NCI-H2196 treated with DMSO at 0.1 percent for 48 hours (cell line): ENCODE data around the gene LRRC45.
"Not testable (repeated sequence)": the region's sequence is repeated elsewhere in the genome, so short reads cannot be mapped to it uniquely, and the experiment has no call there.

Experiments
- DNase-seq: peaks from one replicate; lab custom pipeline; 2025; ENCODE audit not compliant: unreplicated experiment; lab: John Stamatoyannopoulos, UW

Gene LRRC45

DNA sequence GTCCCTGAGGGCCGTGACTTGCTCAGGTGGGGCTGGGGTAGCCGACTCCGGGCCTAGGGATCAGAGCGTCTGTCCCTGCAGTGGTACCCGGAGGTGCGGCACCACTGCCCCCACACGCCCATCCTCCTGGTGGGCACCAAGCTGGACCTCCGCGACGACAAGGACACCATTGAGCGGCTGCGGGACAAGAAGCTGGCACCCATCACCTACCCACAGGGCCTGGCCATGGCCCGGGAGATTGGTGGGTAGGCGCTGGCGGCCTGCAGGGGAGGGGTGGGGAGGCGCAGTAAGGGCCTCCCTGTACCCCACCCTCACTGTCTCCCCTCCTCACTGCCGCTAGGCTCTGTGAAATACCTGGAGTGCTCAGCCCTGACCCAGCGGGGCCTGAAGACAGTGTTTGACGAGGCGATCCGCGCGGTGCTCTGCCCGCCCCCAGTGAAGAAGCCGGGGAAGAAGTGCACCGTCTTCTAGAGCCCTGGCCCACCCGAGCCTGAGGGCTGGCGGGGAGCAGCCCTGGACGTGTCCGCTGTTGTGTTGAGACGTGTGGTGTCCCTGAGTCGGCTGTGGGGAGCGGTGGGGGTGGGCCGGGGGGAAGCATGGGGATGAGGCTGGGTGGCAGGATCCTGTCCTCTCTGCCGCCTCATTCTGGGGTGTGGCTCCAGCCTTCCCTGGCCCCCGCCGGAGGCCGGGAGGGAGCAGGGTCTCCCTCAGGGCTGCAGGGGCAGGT lies 10.4 kb downstream of the LRRC45 start:
- no peak for DNase-seq

DNA sequence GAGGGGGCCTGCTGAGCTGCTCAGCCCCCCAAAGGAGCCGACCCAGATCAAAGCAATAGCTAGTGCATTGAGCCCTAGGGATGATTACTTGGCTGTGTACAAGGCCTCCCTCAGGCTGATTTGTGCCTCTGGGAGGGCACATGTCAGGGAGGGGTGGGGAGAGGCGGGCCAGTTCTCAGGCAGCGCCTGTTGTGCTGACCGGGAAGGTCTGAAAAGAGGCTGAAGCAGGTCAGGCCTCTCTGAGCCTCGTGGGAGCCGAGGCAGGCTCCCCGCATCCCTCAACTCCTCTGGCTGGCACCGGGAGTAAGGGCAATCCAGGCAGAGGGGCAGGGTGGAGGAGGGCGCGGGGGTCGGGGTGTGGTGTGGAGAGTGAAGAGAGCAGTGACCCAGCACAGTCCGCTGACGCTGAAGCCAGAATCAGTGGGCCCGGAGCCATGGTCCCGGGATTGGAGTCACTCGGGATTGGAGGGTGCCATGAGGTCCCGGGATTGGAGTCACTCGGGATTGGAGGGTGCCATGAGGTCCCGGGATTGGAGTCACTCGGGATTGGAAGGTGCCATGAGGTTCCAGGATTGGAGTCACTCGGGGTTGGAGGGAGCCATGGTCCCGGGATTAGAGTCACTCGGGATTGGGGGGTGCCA lies 11.4 kb downstream of the LRRC45 start:
- DNase-seq: no peak

DNA sequence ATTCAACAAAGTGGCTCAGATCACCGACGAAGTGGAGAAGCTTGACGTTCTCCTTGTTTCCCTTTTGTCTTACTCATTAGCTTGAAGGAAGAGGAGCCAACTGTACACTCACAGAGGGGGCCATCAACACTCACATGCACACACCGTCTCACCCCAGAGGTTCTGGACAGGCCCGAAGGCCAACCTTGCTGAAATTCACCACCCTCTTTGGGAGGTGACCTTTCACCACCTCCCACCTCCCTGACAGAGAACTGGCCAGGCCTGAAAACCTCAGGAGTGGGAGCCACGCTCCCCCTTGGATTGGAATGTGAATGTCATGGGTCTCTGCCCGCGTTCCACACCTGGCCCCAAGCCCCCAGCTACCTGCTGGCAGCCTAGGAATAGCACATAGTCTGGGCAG lies 12.4 kb downstream of the LRRC45 start:
- no peak for DNase-seq

GRCh38 chr17:82035956-82036633 lies 13.0 kb downstream of the LRRC45 start:
- no peak for DNase-seq

GRCh38 chr17:82036634-82037091 lies 13.6 kb downstream of the LRRC45 start:
- DNase-seq: no peak

DNA sequence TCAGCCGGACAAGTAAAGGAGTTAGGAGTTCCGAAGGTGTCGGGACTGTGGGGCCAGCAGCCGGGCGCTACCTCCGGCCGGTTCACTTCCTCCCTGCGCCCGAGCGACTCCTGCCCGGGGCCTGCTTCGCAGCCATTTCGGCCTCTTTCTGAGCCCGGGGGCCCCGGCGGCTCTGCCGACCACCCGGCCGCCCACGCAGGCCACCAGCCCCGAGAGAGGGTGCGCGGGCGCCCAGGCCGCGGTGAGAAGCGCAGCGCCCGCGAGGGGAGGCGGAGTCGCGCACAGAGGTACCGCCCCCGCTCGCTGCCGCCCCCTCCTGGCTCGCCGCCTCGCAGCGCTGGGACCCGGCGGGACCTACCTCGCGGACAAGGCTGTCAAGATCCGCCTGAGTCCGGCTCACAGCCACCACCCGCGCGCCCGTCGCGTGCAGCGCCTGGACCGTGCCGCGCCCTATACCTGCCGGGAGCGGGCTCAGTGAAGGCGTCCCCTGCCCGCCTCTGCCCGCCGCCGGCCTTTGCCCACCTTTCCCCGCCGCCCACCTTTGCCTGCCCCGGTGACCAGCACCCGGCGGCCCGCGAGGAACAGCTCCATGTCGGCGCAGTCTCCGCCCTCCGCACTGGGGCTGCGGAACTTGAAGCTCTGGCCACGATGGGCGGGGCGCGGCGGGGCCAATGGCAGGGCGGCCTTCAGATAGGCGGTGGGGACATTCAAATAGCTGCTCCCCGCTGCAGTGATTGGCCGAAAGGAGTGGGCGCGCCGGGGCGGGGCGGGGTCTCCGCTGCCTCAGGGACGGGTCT lies 14.2 kb downstream of the LRRC45 start, which contains the start of gene DCXR:
DCXR (minus strand) TSS at position 606 of the 797 bp plus-strand sequence; CDS start at position 591, 15 bp downstream.
- DNase-seq: peak; percentile 98

GRCh38 chr17:82037889-82038195 lies 14.7 kb downstream of the LRRC45 start:
- DNase-seq: no peak

GRCh38 chr17:82038796-82039409 lies 15.8 kb downstream of the LRRC45 start:
- not testable (repeated sequence) for DNase-seq

GRCh38 chr17:82039695-82040299 lies 16.7 kb downstream of the LRRC45 start:
- DNase-seq: no peak

GRCh38 chr17:82041144-82041814 lies 18.2 kb downstream of the LRRC45 start:
- no peak for DNase-seq

GRCh38 chr17:82042649-82043048 lies 19.5 kb downstream of the LRRC45 start:
- no peak for DNase-seq

DNA sequence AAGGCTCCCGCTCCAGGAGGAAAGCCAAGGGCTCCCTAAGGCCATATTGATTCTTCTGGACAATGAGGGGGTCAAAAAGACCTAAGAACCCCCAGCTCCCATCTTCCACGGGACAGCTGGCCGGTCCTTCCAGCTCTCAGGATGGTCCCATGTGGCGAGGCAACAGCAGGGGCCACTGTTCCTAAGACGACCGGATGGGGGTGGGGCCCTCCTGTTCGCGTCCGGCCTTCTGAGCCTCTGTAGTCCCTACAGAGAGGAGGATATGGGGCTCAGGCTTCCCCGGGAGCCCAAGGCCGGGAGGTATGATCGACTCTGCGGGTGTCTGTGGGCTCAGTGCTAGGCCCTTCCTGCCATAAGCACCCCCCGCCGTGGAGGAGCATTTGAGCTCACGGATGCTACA lies 20.4 kb downstream of the LRRC45 start:
- no peak for DNase-seq

DNA sequence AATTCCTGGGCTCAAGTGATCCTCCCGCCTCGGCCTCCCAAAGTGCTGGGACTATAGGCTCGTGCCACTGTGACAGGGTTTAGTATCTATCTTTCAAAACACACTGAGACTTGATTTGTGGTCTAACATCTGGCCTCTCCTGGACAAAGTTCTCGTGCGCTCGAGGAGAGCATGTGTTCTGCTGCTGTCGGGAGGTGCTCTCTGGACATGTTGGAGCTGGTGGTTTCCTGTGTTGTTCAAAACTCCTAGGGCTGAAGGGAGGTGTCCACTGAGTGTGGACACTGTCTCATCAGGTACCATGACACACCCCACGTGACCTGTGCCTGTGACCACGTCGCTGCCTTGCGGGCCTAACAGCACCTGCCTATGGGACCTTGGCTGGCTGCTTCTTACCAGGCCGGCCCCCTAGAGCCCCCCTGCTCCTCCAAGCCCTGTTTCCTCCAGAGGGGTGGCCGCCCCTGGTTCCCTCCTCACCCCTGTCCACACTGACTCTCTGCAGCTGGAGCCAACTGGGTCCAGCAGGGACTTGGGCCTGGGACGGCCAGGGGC lies 22.9 kb downstream of the LRRC45 start:
- DNase-seq: no peak

DNA sequence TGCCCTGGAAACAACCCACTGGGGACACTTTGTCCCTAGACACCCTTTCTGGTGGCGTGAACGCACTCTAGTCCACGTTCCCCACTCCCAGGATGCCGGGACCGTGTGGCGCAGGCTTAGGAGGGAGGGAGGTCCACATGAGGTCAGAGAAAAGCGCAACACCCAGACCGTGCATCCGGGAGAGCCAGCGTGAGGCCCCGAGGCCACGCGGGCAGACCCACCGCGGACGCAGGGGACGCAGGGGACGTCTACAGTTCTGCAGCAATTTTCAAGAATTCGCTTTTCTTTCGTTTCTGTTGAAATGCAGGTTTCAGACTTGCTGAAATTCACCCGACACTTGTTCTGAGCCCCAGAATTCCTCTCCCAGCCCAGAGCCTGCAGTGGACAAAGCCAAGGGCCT lies 23.8 kb downstream of the LRRC45 start:
- no peak for DNase-seq

DNA sequence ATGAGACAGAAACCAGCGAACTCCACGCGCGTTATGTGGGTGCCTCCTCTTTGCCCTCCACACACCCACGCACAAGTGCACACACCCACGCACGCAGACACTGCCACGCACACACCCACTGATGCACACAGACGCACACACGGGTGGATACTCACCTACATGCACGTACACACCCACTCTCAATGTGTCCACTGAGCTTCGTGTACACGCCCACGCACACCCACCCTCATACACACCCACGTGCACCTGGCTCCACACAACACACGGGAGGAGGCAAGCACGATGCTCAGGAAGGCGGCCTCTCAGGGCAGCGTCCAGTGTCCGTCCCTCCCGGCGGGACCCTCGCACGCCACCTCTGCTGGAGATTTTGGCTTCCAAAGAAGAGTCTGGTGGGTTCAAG lies 24.3 kb downstream of the LRRC45 start:
- DNase-seq: no peak

- DNase-seq: no peak
These were observed 24.9 kb downstream of the LRRC45 start for GRCh38 chr17:82047914-82048570.

DNA sequence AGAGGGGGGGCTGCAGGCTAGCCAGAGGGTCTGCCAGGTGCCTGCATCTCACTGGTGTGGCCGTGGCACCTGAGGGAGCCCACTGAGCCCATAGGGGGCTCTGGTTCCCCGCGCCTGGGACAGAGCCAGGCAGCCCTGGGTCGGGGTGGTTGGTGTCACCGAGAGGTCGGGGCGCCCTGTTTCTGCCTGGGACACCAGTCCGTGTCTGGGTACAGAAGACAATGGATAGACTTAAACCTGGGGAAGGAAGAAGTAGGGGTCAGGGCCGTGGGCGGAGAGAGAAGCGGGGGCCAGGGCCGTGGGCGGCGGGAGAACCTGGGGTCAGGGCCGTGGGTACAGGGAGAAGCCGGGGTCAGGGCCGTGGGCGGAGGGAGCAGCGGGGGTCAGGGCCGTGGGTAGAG lies 25.5 kb downstream of the LRRC45 start:
- no peak for DNase-seq

DNA sequence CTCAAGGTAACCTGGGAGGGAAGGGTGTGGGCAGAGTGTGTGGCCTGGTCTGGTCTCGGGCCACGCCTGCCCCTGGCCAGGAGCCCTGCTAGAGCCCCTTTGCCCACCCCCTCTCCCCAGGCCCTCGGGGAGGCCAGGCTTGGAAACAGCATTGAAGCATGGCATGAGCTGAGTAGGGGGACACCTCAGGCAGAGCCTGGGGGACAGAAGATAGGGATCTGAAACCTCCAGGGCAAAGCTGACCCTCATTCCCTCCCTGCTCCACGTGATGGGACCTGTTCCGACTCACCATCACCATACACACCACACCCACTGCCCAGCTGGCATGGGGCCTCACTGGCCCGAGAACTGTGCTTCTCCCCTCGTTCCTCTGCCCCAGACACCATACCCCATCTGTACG lies 26.0 kb downstream of the LRRC45 start:
- DNase-seq: no peak

- no peak for DNase-seq
These were observed 26.4 kb downstream of the LRRC45 start for GRCh38 chr17:82049521-82049971.
